GM13976 (cell line): Measurements from ENCODE around the gene DSCAM.

Experiments used
- DNase-seq: peaks from one replicate; pipeline ENCODE4 v3.0.0; 2012; ENCODE audit warnings: low spot score
- in situ Hi-C: fragments of 300-500 bp; cut with MboI; formaldehyde crosslinking; loops from one replicate; pipeline ENCODE4 v1.12.0; 2022; ENCODE audit warnings: low sequenced_read_pairs, mixed read lengths, inconsistent platforms; ENCODE audit not compliant: unreplicated experiment
- TF ChIP-seq, protein P1 (sequence below): IDR thresholded peaks from 2 replicates; pipeline ENCODE4 v1.5.1; 2012; ENCODE audit warnings: borderline replicate concordance, mild to moderate bottlenecking; ENCODE audit not compliant: insufficient read depth; ENCODE audit errors: extremely low read depth, missing control alignments, control extremely low read depth

The DSCAM gene

DNA sequence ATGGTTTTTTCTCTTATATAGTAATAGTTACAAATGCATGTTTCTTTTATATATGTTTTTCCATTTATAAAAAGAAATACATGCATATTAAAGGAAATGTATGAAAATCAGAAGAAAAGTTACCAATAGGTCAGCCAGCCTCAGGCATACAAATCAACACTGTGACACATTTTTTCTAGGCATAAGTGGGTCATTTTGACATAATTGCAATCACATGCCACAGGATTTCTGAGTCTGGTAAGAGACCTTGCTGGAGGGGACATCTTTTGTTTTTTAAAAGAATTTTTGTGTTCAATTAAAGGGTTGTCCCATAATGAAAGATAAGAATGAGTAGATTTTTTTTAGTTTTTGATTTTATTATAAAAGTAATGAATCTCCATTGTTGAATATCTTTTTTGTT is 506.6 kb downstream of the DSCAM start:
- in situ Hi-C loops, result no loop called here
- no peak for DNase-seq
- TF ChIP-seq, protein P1, sequence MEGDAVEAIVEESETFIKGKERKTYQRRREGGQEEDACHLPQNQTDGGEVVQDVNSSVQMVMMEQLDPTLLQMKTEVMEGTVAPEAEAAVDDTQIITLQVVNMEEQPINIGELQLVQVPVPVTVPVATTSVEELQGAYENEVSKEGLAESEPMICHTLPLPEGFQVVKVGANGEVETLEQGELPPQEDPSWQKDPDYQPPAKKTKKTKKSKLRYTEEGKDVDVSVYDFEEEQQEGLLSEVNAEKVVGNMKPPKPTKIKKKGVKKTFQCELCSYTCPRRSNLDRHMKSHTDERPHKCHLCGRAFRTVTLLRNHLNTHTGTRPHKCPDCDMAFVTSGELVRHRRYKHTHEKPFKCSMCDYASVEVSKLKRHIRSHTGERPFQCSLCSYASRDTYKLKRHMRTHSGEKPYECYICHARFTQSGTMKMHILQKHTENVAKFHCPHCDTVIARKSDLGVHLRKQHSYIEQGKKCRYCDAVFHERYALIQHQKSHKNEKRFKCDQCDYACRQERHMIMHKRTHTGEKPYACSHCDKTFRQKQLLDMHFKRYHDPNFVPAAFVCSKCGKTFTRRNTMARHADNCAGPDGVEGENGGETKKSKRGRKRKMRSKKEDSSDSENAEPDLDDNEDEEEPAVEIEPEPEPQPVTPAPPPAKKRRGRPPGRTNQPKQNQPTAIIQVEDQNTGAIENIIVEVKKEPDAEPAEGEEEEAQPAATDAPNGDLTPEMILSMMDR, result no peak

DNA sequence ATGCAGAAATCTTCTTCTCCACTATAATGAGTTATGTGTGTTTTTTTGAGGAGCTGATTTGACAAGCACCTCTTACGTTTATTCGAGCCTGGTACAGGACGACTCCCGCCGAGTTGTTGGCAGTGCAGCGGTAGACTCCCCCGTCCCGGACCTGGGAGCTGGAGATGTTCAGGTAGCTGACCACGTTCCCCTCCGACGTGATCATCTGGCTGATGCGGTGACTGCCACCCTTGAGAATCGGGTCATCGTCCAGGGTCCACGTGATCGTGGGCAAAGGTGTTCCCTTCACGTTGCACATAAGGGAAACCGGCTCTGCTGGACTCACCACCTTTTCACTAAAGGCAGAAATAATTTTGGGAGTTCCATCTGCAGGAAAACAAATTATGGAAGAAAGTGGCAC is 507.9 kb downstream of the DSCAM start:
- in situ Hi-C loops, result no loop called here
- no peak for DNase-seq
- TF ChIP-seq, protein P1, result no peak

DNA sequence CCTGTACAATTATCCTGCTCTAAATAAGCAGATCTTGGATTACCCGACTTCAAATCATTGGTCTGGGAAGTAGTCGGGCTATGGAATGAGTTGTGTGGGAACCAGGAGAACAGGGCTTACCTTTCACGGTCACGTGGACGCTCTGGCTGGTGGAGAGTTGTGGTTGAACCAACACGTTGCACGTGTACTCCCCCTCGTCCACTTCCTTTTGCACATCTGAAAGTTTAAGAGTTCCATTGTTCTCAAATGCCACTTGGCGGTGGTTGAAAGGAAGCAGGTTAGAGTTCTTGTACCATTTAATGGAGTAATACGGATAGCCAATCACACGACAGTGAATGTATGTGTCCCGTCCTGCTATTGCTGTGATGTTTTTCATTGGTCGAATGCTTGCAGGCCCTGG is 509.0 kb downstream of the DSCAM start:
- in situ Hi-C loops, result no loop called here
- no peak for DNase-seq
- TF ChIP-seq, protein P1, result no peak

DNA sequence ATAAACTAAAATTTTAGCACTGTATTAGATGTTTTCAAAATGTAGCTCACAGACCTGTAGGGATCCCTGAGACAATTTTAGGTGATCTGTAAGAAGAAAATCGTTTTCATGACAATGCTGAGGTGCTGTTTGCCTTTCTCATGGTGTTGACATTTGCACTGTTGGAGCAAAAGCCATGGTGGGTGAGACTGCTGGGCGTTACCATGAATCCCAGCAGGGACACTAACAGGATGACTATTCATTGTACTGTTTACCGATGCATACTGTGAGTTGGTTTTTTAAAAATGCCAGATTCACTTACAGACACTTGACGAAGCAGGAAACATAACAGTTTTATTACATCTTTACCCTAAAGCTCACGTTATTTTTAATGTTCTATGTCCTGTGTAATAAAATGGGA is 511.3 kb downstream of the DSCAM start:
- TF ChIP-seq, protein P1, result no peak
- in situ Hi-C loops, result no loop called here
- no peak for DNase-seq

DNA sequence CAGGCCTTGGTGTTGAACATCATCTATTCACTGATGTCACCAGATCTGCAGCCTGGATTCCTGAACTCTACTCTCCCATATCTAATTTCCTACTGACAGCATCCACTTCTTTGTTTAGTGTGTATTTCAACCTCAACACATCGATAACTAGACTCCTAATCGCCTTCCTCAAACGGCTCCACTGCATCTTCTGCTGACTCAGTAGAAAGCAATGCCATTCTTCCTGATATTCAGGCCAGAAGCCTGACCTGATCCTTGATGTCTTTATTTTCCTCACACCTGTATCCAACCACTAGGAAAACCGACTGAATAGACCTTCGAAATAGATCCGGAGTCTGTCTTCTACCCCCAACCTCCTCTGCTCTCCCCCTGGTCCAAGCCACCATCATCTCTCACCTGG is 512.8 kb downstream of the DSCAM start:
- in situ Hi-C loops, result no loop called here
- DNase-seq, result no peak

DNA sequence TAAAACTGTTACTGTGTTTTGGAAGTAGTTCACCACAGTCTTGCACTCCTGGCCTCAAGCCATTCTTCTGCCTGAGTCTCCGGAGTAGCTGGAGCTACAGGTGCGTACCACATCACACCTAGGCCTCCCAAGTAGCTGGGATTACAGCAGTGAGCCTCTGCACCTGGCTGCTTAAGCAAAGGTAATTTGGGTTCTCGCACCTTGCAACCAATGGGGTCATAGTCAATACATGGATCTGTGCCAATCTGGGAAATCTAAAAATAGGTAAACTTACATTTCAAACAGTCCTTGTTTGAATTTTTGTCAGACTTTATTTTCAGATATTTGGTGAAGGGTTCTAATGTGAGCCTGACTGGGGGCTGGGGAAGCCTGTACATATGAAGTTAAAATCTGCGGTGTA is 513.2 kb downstream of the DSCAM start:
- no peak for DNase-seq
- in situ Hi-C loops, result no loop called here
- TF ChIP-seq, protein P1, result no peak

More for the DNA sequence above, 512.8 kb downstream of the DSCAM start:
- TF ChIP-seq, protein P1, result no peak

DNA sequence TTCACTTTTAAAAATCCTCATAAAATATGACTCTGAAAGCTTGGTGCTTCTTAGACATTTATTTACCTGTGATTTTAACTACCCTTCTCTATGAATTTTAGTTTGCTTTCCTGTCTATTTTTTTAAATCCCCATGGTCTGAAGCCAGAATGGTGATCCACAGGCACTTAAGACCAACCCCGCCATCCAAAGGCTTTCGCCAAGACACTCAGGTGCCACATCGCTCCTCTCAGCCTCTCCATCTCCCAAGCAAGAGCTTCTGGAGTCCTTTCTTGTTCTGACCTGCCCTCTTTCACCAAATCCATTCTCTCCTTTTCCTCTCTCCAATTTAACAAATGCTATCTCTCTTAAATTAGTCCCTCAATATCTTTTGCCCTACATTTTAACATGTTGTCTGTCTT is 515.2 kb downstream of the DSCAM start:
- DNase-seq, result no peak
- in situ Hi-C loops, result no loop called here
- TF ChIP-seq, protein P1, result no peak
